ENCODE measurements around the gene SAMD11.
"Not testable (repeated sequence)": the region's sequence is repeated elsewhere in the genome, so short reads cannot be mapped to it uniquely, and the experiment has no call there.

Gene SAMD11

GRCh38 chr1:923131-923990 is at the start of gene SAMD11:
SAMD11 (plus strand) TSS chr1:923923; CDS start chr1:924432, 509 bp downstream.
- no peak for FAIRE-seq

- FAIRE-seq, result not testable (repeated sequence)
Measured at GRCh38 chr1:876428-877208, 47.1 kb upstream of the SAMD11 start.

GRCh38 chr1:877209-877986 is 46.3 kb upstream of the SAMD11 start:
- FAIRE-seq, result not testable (repeated sequence)

GRCh38 chr1:880511-880910 is 43.2 kb upstream of the SAMD11 start:
- not testable (repeated sequence) for FAIRE-seq

- not testable (repeated sequence) for FAIRE-seq
Measured at GRCh38 chr1:880915-881314, 42.8 kb upstream of the SAMD11 start.

- no peak for FAIRE-seq
Measured at GRCh38 chr1:886311-886710, 37.4 kb upstream of the SAMD11 start.

GRCh38 chr1:886760-887159 is 37.0 kb upstream of the SAMD11 start:
- no peak for FAIRE-seq

- FAIRE-seq, result no peak
Measured at GRCh38 chr1:888297-888696, 35.4 kb upstream of the SAMD11 start.

- FAIRE-seq, result not testable (repeated sequence)
Measured at GRCh38 chr1:889774-890173, 33.9 kb upstream of the SAMD11 start.

- not testable (repeated sequence) for FAIRE-seq
Measured at GRCh38 chr1:890234-890633, 33.5 kb upstream of the SAMD11 start.

- FAIRE-seq, result no peak
Measured at GRCh38 chr1:890661-891060, 33.1 kb upstream of the SAMD11 start.

- FAIRE-seq, result no peak
Measured at GRCh38 chr1:897226-897625, 26.5 kb upstream of the SAMD11 start.

GRCh38 chr1:897951-898350 is 25.8 kb upstream of the SAMD11 start:
- FAIRE-seq, result not testable (repeated sequence)

- FAIRE-seq, result no peak
Measured at GRCh38 chr1:899636-900317, 23.9 kb upstream of the SAMD11 start.

GRCh38 chr1:901108-901859 is 22.4 kb upstream of the SAMD11 start:
- no peak for FAIRE-seq

- FAIRE-seq, result no peak
Measured at GRCh38 chr1:902802-903201, 20.9 kb upstream of the SAMD11 start.

GRCh38 chr1:903305-903704 is 20.4 kb upstream of the SAMD11 start:
- FAIRE-seq, result no peak

- FAIRE-seq, result no peak
Measured at GRCh38 chr1:903721-904271, 19.9 kb upstream of the SAMD11 start.

- FAIRE-seq, result no peak
Measured at GRCh38 chr1:904310-904950, 19.3 kb upstream of the SAMD11 start.

GRCh38 chr1:905071-905749 is 18.5 kb upstream of the SAMD11 start:
- FAIRE-seq, result no peak

Data from G401.6 (cell line).